PC-3 (cell line): ENCODE results near the gene FAM221B.

ENCODE experiments used
- CTCF ChIP-seq: fragments of 300-600 bp; sonication (generic); conservative IDR thresholded peaks from 2 replicates; pipeline ENCODE4 v1.5.1; 2017; ENCODE audit warnings: antibody characterized with exemption, low read depth, mild to moderate bottlenecking, low read length
- EZH2 ChIP-seq: fragments of 300-600 bp; sonication (generic); IDR thresholded peaks from one replicate; pipeline ENCODE4 v1.6.1; 2017; ENCODE audit warnings: antibody characterized with exemption, mild to moderate bottlenecking, low read length; ENCODE audit not compliant: unreplicated experiment

DNA sequence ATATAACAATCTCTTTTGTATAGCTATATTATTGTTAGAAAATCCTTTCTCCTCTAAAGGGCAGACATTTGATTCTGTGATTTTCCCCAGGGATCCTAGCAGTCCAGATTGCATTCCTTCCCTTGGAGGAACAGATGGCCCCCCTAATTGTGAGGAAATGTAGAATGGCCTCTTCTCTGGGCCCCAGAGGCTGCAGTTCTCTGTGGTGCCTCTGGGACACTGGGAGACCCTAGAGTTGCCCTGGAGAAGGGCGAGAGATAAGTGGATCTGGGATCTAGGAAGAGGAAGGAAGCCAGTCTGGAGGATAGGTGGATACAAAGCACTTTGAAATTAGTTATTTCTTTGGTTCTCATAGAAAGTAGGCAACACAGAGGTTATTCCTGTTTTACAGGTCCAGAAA, 11.8 kb downstream of the FAM221B start:
- TF ChIP-seq CTCF (no peak), EZH2 (no peak)
